ENCODE measurements around the gene HIP1.

DNA sequence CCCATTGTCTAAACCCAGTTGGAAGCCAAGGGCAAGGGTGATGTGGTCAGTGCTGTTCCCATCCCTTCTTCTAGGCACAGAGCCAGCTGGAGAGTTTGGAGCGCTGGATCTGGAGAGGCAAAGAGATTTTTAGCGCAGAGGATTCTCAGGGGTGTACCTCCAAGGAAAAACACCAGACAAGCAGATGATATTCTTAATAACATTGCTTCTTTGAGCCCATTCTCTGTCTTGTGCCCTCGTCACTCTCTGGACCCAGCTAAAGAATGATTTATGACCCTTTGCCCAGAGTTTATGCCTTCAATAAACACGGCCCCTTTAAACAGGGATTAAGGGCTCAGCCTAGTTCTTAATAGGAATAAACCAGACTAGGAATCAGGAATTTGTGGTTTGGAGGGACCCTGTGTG is 4.7 kb upstream of the HIP1 start:
- TF ChIP-seq, protein P1, sequence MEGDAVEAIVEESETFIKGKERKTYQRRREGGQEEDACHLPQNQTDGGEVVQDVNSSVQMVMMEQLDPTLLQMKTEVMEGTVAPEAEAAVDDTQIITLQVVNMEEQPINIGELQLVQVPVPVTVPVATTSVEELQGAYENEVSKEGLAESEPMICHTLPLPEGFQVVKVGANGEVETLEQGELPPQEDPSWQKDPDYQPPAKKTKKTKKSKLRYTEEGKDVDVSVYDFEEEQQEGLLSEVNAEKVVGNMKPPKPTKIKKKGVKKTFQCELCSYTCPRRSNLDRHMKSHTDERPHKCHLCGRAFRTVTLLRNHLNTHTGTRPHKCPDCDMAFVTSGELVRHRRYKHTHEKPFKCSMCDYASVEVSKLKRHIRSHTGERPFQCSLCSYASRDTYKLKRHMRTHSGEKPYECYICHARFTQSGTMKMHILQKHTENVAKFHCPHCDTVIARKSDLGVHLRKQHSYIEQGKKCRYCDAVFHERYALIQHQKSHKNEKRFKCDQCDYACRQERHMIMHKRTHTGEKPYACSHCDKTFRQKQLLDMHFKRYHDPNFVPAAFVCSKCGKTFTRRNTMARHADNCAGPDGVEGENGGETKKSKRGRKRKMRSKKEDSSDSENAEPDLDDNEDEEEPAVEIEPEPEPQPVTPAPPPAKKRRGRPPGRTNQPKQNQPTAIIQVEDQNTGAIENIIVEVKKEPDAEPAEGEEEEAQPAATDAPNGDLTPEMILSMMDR (IDR thresholded peaks at IDR 0.05; ENCODE audit: insufficient read depth, low read length, poor library complexity, severe bottlenecking), result no peak
- no peak for TF ChIP-seq EZH2phosphoT487 (conservative IDR thresholded peaks at IDR 0.05; ENCODE audit: low read length)

Measured in SU-DHL-6 (cell line).